ENCODE results near the gene SLC30A10.
"Not testable (repeated sequence)": the region's sequence is repeated elsewhere in the genome, so short reads cannot be mapped to it uniquely, and the experiment has no call there.

Gene SLC30A10

GRCh38 chr1:219954052-219954451 lies 25.7 kb upstream of the SLC30A10 start:
- Histone ChIP-seq H3K27me3 (replicated peaks) (no peaks in the 10 kb centered on the region), H3K36me3 (replicated peaks) (no peaks in the 10 kb centered on the region), H3K27ac (no peak overlapping the region), H3K4me3 (ENCODE audit: low read depth, low read length) (no peak overlapping the region)
- no peak for TF ChIP-seq CTCF (IDR thresholded peaks at IDR 0.05; ENCODE audit: low read depth, low read length, missing control alignments)
- in situ Hi-C loops (cut with HindIII; ENCODE audit: low pct_ligation_motif_present, low sequenced_read_pairs): no loop called here
- no peak for DNase-seq

GRCh38 chr1:219952361-219952760 lies 24.0 kb upstream of the SLC30A10 start:
- Histone ChIP-seq H3K4me3 (ENCODE audit: low read depth, low read length) (no peak overlapping the region), H3K36me3 (replicated peaks) (no peaks in the 10 kb centered on the region), H3K27me3 (replicated peaks) (no peaks in the 10 kb centered on the region), H3K27ac (no peak overlapping the region)
- in situ Hi-C loops (cut with HindIII; ENCODE audit: low pct_ligation_motif_present, low sequenced_read_pairs): no loop called here
- no peak for TF ChIP-seq CTCF (IDR thresholded peaks at IDR 0.05; ENCODE audit: low read depth, low read length, missing control alignments)
- no peak for DNase-seq

- H3K27me3 ChIP-seq (replicated peaks); H3K36me3 ChIP-seq (replicated peaks); DNase-seq; H3K4me3 ChIP-seq (ENCODE audit: low read depth, low read length); H3K27ac ChIP-seq; in situ Hi-C loops (cut with HindIII; ENCODE audit: low pct_ligation_motif_present, low sequenced_read_pairs): not testable (repeated sequence)
Measured at GRCh38 chr1:219949227-219949626, 20.9 kb upstream of the SLC30A10 start.

- in situ Hi-C loops (cut with HindIII; ENCODE audit: low pct_ligation_motif_present, low sequenced_read_pairs); H3K4me3 ChIP-seq (ENCODE audit: low read depth, low read length); DNase-seq; H3K27ac ChIP-seq; H3K27me3 ChIP-seq (replicated peaks); H3K36me3 ChIP-seq (replicated peaks): not testable (repeated sequence)
Measured at GRCh38 chr1:219948766-219949165, 20.4 kb upstream of the SLC30A10 start.

- no peak for DNase-seq
- Histone ChIP-seq H3K4me3 (ENCODE audit: low read depth, low read length) (no peak overlapping the region), H3K27me3 (replicated peaks) (peaks cover 2% of the 10 kb centered on the region), H3K36me3 (replicated peaks) (no peaks in the 10 kb centered on the region), H3K27ac (no peak overlapping the region)
- in situ Hi-C loops (cut with HindIII; ENCODE audit: low pct_ligation_motif_present, low sequenced_read_pairs): no loop called here
- TF ChIP-seq CTCF (IDR thresholded peaks at IDR 0.05; ENCODE audit: low read depth, low read length, missing control alignments): no peak
Measured at GRCh38 chr1:219945795-219946194, 17.4 kb upstream of the SLC30A10 start.

- no peak for TF ChIP-seq CTCF (IDR thresholded peaks at IDR 0.05; ENCODE audit: low read depth, low read length, missing control alignments)
- H3K27ac ChIP-seq: no peak overlapping the region
- H3K27me3 ChIP-seq (replicated peaks): peaks cover 2% of the 10 kb centered on the region
- DNase-seq: no peak
- no peaks in the 10 kb centered on the region for H3K36me3 ChIP-seq (replicated peaks)
- H3K4me3 ChIP-seq (ENCODE audit: low read depth, low read length): no peak overlapping the region
- in situ Hi-C loops (cut with HindIII; ENCODE audit: low pct_ligation_motif_present, low sequenced_read_pairs): no loop called here
Measured at GRCh38 chr1:219941179-219942118, 13.1 kb upstream of the SLC30A10 start.

GRCh38 chr1:219940707-219941106 lies 12.3 kb upstream of the SLC30A10 start:
- Histone ChIP-seq H3K36me3 (replicated peaks) (no peaks in the 10 kb centered on the region), H3K27ac (no peak overlapping the region), H3K4me3 (ENCODE audit: low read depth, low read length) (no peak overlapping the region), H3K27me3 (replicated peaks) (peaks cover 2% of the 10 kb centered on the region)
- in situ Hi-C loops (cut with HindIII; ENCODE audit: low pct_ligation_motif_present, low sequenced_read_pairs): no loop called here
- TF ChIP-seq CTCF (IDR thresholded peaks at IDR 0.05; ENCODE audit: low read depth, low read length, missing control alignments): no peak
- DNase-seq: no peak
